H9 (cell line): ENCODE data around the gene FBXO31. TPM values are rescaled to one million over a fixed set of nuclear protein-coding genes. Genes with fewer than 3 reads are reported as not detected.

Experiments
- DNase-seq: peaks from one replicate; pipeline ENCODE4 v3.0.0-alpha.2; 2017
- H2AFZ ChIP-seq: one replicate; pipeline ENCODE4 v1.6.1; 2013; ENCODE audit warnings: mild to moderate bottlenecking, low read length, control low read depth, moderate library complexity
- H2AK5ac ChIP-seq: 2 replicates; pipeline ENCODE4 v1.6.1; 2013; ENCODE audit warnings: low read length, control low read depth, mixed read lengths; ENCODE audit not compliant: insufficient read length
- H2BK120ac ChIP-seq: one replicate; pipeline ENCODE4 v1.6.1; 2013; ENCODE audit warnings: low read depth, mild to moderate bottlenecking, low read length, control low read depth, inconsistent platforms; ENCODE audit not compliant: poor library complexity, severe bottlenecking
- H2BK12ac ChIP-seq: 2 replicates; pipeline ENCODE4 v1.6.1; 2013; ENCODE audit warnings: low read length, control low read depth, mixed read lengths, low read depth; ENCODE audit not compliant: insufficient read length
- H2BK15ac ChIP-seq: 2 replicates; pipeline ENCODE4 v1.6.1; 2013; ENCODE audit warnings: low read depth, low read length, control low read depth
- H2BK20ac ChIP-seq: one replicate; pipeline ENCODE4 v1.6.1; 2013; ENCODE audit warnings: low read depth, mild to moderate bottlenecking, low read length, control low read depth, inconsistent platforms; ENCODE audit not compliant: poor library complexity, severe bottlenecking
- H2BK5ac ChIP-seq: 2 replicates; pipeline ENCODE4 v1.6.1; 2013; ENCODE audit warnings: low read length, control low read depth, mixed read lengths; ENCODE audit not compliant: insufficient read length
- H3K14ac ChIP-seq: 2 replicates; pipeline ENCODE4 v1.6.1; 2013; ENCODE audit warnings: low read length, control low read depth; ENCODE audit not compliant: insufficient read depth
- H3K18ac ChIP-seq: 2 replicates; pipeline ENCODE4 v1.6.1; 2013; ENCODE audit warnings: low read depth, mild to moderate bottlenecking, mixed read lengths, low read length, control low read depth; ENCODE audit not compliant: insufficient read length
- H3K23ac ChIP-seq: 2 replicates; pipeline ENCODE4 v1.6.1; 2013; ENCODE audit warnings: low read length, control low read depth, mixed read lengths, low read depth; ENCODE audit not compliant: insufficient read length
- H3K23me2 ChIP-seq: 2 replicates; pipeline ENCODE4 v1.6.1; 2013; ENCODE audit warnings: low read depth, mild to moderate bottlenecking, mixed read lengths, low read length, control low read depth; ENCODE audit not compliant: insufficient read length, poor library complexity, severe bottlenecking
- H3K27ac ChIP-seq: 2 replicates; pipeline ENCODE4 v1.5.1; 2013; ENCODE audit warnings: low read length, control low read depth, mixed read lengths, low read depth; ENCODE audit not compliant: insufficient read length
- H3K27me3 ChIP-seq: 2 replicates; pipeline ENCODE4 v1.6.1; 2013; ENCODE audit warnings: low read length, control low read depth, inconsistent platforms; ENCODE audit not compliant: insufficient read depth
- H3K4ac ChIP-seq: 2 replicates; pipeline ENCODE4 v1.6.1; 2013; ENCODE audit warnings: low read depth, mild to moderate bottlenecking, control low read depth, inconsistent platforms, low read length, moderate library complexity
- H3K4me1 ChIP-seq: 2 replicates; pipeline ENCODE4 v1.6.1; 2013; ENCODE audit warnings: low read length, control low read depth, inconsistent platforms; ENCODE audit not compliant: insufficient read depth
- H3K4me2 ChIP-seq: 2 replicates; pipeline ENCODE4 v1.6.1; 2013; ENCODE audit warnings: low read length, control low read depth, mixed read lengths; ENCODE audit not compliant: insufficient read length, insufficient read depth
- H3K56ac ChIP-seq: 2 replicates; pipeline ENCODE4 v1.6.1; 2013; ENCODE audit warnings: low read depth, mild to moderate bottlenecking, mixed read lengths, low read length, control low read depth; ENCODE audit not compliant: insufficient read length
- H3K79me1 ChIP-seq: 2 replicates; pipeline ENCODE4 v1.6.1; 2013; ENCODE audit warnings: low read depth, mild to moderate bottlenecking, moderate library complexity, low read length, control low read depth, inconsistent platforms; ENCODE audit not compliant: insufficient read depth, poor library complexity, severe bottlenecking
- H3K79me2 ChIP-seq: 2 replicates; pipeline ENCODE4 v1.6.1; 2013; ENCODE audit warnings: low read length, control low read depth, inconsistent platforms; ENCODE audit not compliant: insufficient read depth
- H3K9ac ChIP-seq: 2 replicates; pipeline ENCODE4 v1.6.1; 2013; ENCODE audit warnings: low read length, control low read depth, mixed read lengths; ENCODE audit not compliant: insufficient read length; ENCODE audit errors: extremely low read depth
- H3K9me3 ChIP-seq: one replicate; pipeline ENCODE4 v1.6.1; 2013; ENCODE audit warnings: low read depth, low read length, inconsistent platforms; ENCODE audit not compliant: control insufficient read depth
- H3T11ph ChIP-seq: one replicate; pipeline ENCODE4 v1.6.1; 2013; ENCODE audit warnings: mild to moderate bottlenecking, low read length, control low read depth, inconsistent platforms
- H4K20me1 ChIP-seq: one replicate; pipeline ENCODE4 v1.6.1; 2013; ENCODE audit not compliant: control insufficient read depth, insufficient read length, insufficient read depth
- H4K5ac ChIP-seq: 2 replicates; pipeline ENCODE4 v1.6.1; 2013; ENCODE audit warnings: low read depth, mild to moderate bottlenecking, mixed read lengths, low read length, control low read depth; ENCODE audit not compliant: insufficient read length
- H4K8ac ChIP-seq: replicated peaks from 2 replicates; pipeline ENCODE4 v1.6.1; 2013; ENCODE audit warnings: low read length, control low read depth, mixed read lengths, low read depth; ENCODE audit not compliant: insufficient read length
- H4K91ac ChIP-seq: 2 replicates; pipeline ENCODE4 v1.6.1; 2013; ENCODE audit warnings: low read depth, mild to moderate bottlenecking, moderate library complexity, mixed read lengths, low read length, control low read depth; ENCODE audit not compliant: insufficient read length
- H3K27ac Mint-ChIP-seq, 3 experiments: 2 replicates in 2 of 3; 3 replicates in 1 of 3; pipeline ENCODE4 v1.8.0; 2020 to 2021; ENCODE audit warnings: mixed read lengths in 3 of 3, mild to moderate bottlenecking in 1 of 3, moderate library complexity in 1 of 3
- H3K27me3 Mint-ChIP-seq: 2 replicates; pipeline ENCODE4 v1.8.0; 2021; ENCODE audit warnings: low read depth, mild to moderate bottlenecking, moderate library complexity, mixed read lengths
- H3K36me3 Mint-ChIP-seq, 3 experiments: 2 replicates in 2 of 3; 3 replicates in 1 of 3; pipeline ENCODE4 v1.8.0; 2020 to 2021; ENCODE audit warnings: low read depth in 3 of 3, mixed read lengths in 3 of 3; ENCODE audit not compliant: insufficient read depth in 1 of 3
- H3K4me1 Mint-ChIP-seq, 2 experiments: 2 replicates each; pipeline ENCODE4 v1.8.0; 2020; ENCODE audit warnings: mixed read lengths in 2 of 2
- H3K4me3 Mint-ChIP-seq, 2 experiments: 2 replicates in 1 of 2; 3 replicates in 1 of 2; pipeline ENCODE4 v1.8.0; 2020 to 2021; ENCODE audit warnings: mild to moderate bottlenecking in 2 of 2, mixed read lengths in 2 of 2, moderate library complexity in 1 of 2
- H3K9me3 Mint-ChIP-seq, 2 experiments: 2 replicates in 1 of 2; 3 replicates in 1 of 2; pipeline ENCODE4 v1.8.0; 2020; ENCODE audit warnings: mild to moderate bottlenecking in 2 of 2, mixed read lengths in 2 of 2, moderate library complexity in 1 of 2
- CTCF ChIP-seq: fragments of 200-600 bp; sonication (generic); conservative IDR thresholded peaks from 3 replicates; pipeline ENCODE4 v1.8.0; 2021; ENCODE audit warnings: antibody characterized with exemption, mild to moderate bottlenecking
- WGBS: extraction: QIAGEN DNeasy Blood & Tissue Kit; methylation state at CpG from one replicate; pipeline ENCODE4 v1.1.7; 2013; ENCODE audit warnings: missing lambda C conversion rate, low lambda C conversion rate, mixed read lengths; ENCODE audit not compliant: insufficient read length; ENCODE audit errors: extremely low coverage; 5-methylcytosine and 5-hydroxymethylcytosine counted together
- total RNA-seq: library from RNA; stranded (reverse); gene quantifications from 2 replicates; pipeline ENCODE4 v1.2.1, GENCODE V29; 2021

FBXO31 gene
- total RNA-seq, 1 experiment from 2014 or later = 24.2 TPM

GRCh38 chr16:87319997-87320491 lies 63.5 kb downstream of the FBXO31 start:
- Histone ChIP-seq H2BK20ac (no peak overlapping the region), H3K9ac (no peak overlapping the region), H3K18ac (no peak overlapping the region), H3K4me1 (no peaks in the 10 kb centered on the region), H3T11ph (no peak overlapping the region), H2BK15ac (no peak overlapping the region), H2AFZ (no peak overlapping the region), H3K4ac (no peak overlapping the region), H3K4me2 (no peak overlapping the region), H4K5ac (no peak overlapping the region), H4K8ac (no peak overlapping the region), H3K79me1 (no peaks in the 10 kb centered on the region), H4K20me1 (no peaks in the 10 kb centered on the region), H3K14ac (no peak overlapping the region), H2AK5ac (no peak overlapping the region), H3K23me2 (peaks cover 11% of the 10 kb centered on the region), H3K27ac (no peak overlapping the region), H3K27me3 (no peaks in the 10 kb centered on the region), H4K91ac (no peak overlapping the region), H2BK5ac (no peak overlapping the region), H3K9me3 (no peaks in the 10 kb centered on the region), H3K56ac (no peak overlapping the region), H2BK120ac (no peak overlapping the region), H3K79me2 (peaks cover 7% of the 10 kb centered on the region; the same call in 1 of the 2 replicates), H2BK12ac (no peak overlapping the region), H3K23ac (no peak overlapping the region)
- no CpG with 5 or more reads among the region's 7 CpGs for WGBS
- Mint-ChIP-seq H3K27me3 (no peaks in the 10 kb centered on the region), H3K9me3 (no peaks in the 10 kb centered on the region), H3K4me3 (no peak overlapping the region), H3K27ac (no peak overlapping the region), H3K4me1 (peaks cover 7 to 11% of the 10 kb centered on the region in 2 experiments), H3K36me3 (peaks cover 0 to 10% (median 3%) of the 10 kb centered on the region in 3 experiments; a peak in 2 of 7 replicates)
- no peak for TF ChIP-seq CTCF
- DNase-seq = no peak
